Measurements from ENCODE around the gene CAMTA2. TPM values are rescaled to one million over a fixed set of nuclear protein-coding genes. Genes with fewer than 3 reads are reported as not detected.
"Not testable (repeated sequence)": the region's sequence is repeated elsewhere in the genome, so short reads cannot be mapped to it uniquely, and the experiment has no call there.

CAMTA2 gene
- total RNA-seq, 1 donor from 2014 or later: 43.1 TPM

GRCh38 chr17:4932756-4933155 is 54.7 kb downstream of the CAMTA2 start:
- H3K79me2 ChIP-seq (ENCODE audit: insufficient read depth, low read length): peaks cover 2% of the 10 kb centered on the region
- H3K4me3 ChIP-seq (ENCODE audit: insufficient read depth, low read depth, low read length): no peak overlapping the region
- no peaks in the 10 kb centered on the region for H3K36me3 ChIP-seq (ENCODE audit: insufficient read depth, low read length)
- no peaks in the 10 kb centered on the region for H3K27me3 ChIP-seq (ENCODE audit: insufficient read depth, low read length)
- Mint-ChIP-seq H3K36me3 (ENCODE audit: low read depth, unreplicated experiment) (peaks cover 24% of the 10 kb centered on the region), H3K9me3 (ENCODE audit: unreplicated experiment) (no peaks in the 10 kb centered on the region), H3K27me3 (ENCODE audit: low read depth, unreplicated experiment) (no peaks in the 10 kb centered on the region), H3K4me3 (ENCODE audit: unreplicated experiment) (no peak overlapping the region), H3K27ac (ENCODE audit: unreplicated experiment) (no peak overlapping the region), H3K4me1 (ENCODE audit: low read depth, unreplicated experiment) (peaks cover 12% of the 10 kb centered on the region)
- H4K20me1 ChIP-seq (ENCODE audit: insufficient read depth, low read length): no peaks in the 10 kb centered on the region
- H3K27ac ChIP-seq (ENCODE audit: low read depth, low read length): no peak overlapping the region
- DNase-seq (ENCODE audit: low read depth): no peak
- H3K4me1 ChIP-seq (ENCODE audit: insufficient read depth, low read length): peaks cover 7% of the 10 kb centered on the region
- H3K4me2 ChIP-seq (ENCODE audit: low read length): no peak overlapping the region
- H3K9ac ChIP-seq (ENCODE audit: low read length): no peak overlapping the region
- no peak for FAIRE-seq
- TF ChIP-seq, protein P1, sequence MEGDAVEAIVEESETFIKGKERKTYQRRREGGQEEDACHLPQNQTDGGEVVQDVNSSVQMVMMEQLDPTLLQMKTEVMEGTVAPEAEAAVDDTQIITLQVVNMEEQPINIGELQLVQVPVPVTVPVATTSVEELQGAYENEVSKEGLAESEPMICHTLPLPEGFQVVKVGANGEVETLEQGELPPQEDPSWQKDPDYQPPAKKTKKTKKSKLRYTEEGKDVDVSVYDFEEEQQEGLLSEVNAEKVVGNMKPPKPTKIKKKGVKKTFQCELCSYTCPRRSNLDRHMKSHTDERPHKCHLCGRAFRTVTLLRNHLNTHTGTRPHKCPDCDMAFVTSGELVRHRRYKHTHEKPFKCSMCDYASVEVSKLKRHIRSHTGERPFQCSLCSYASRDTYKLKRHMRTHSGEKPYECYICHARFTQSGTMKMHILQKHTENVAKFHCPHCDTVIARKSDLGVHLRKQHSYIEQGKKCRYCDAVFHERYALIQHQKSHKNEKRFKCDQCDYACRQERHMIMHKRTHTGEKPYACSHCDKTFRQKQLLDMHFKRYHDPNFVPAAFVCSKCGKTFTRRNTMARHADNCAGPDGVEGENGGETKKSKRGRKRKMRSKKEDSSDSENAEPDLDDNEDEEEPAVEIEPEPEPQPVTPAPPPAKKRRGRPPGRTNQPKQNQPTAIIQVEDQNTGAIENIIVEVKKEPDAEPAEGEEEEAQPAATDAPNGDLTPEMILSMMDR (IDR thresholded peaks at IDR 0.05; ENCODE audit: insufficient read depth, low read depth, low read length): no peak
- TF ChIP-seq EZH2 (IDR thresholded peaks at IDR 0.05; ENCODE audit: insufficient read depth, low read length): no peak
- no peak overlapping the region for H2AFZ ChIP-seq (ENCODE audit: low read depth, low read length)
- no peaks in the 10 kb centered on the region for H3K9me3 ChIP-seq (ENCODE audit: insufficient read depth, low read depth, low read length)

- FAIRE-seq (no peak), DNase-seq (ENCODE audit: low read depth) (no peak)
- no peaks in the 10 kb centered on the region for H3K27me3 Mint-ChIP-seq (ENCODE audit: low read depth, unreplicated experiment)
- Histone ChIP-seq H3K27me3 (ENCODE audit: insufficient read depth, low read length) (no peaks in the 10 kb centered on the region), H3K4me2 (ENCODE audit: low read length) (no peak within 1 kb of the TSS), H3K4me3 (ENCODE audit: insufficient read depth, low read depth, low read length) (no peak within 1 kb of the TSS), H3K36me3 (ENCODE audit: insufficient read depth, low read length) (no peaks in the 10 kb centered on the region), H3K9me3 (ENCODE audit: insufficient read depth, low read depth, low read length) (no peaks in the 10 kb centered on the region), H3K9ac (ENCODE audit: low read length) (no peak within 1 kb of the TSS), H3K27ac (ENCODE audit: low read depth, low read length) (no peak within 1 kb of the TSS), H3K4me1 (ENCODE audit: insufficient read depth, low read length) (peaks cover 7% of the 10 kb centered on the region), H3K79me2 (ENCODE audit: insufficient read depth, low read length) (no peaks in the 10 kb centered on the region), H2AFZ (ENCODE audit: low read depth, low read length) (no peak within 1 kb of the TSS), H4K20me1 (ENCODE audit: insufficient read depth, low read length) (no peaks in the 10 kb centered on the region)
- no peak within 1 kb of the TSS for H3K27ac Mint-ChIP-seq (ENCODE audit: unreplicated experiment)
- peaks cover 12% of the 10 kb centered on the region for H3K4me1 Mint-ChIP-seq (ENCODE audit: low read depth, unreplicated experiment)
- H3K9me3 Mint-ChIP-seq (ENCODE audit: unreplicated experiment): no peaks in the 10 kb centered on the region
- no peak within 1 kb of the TSS for H3K4me3 Mint-ChIP-seq (ENCODE audit: unreplicated experiment)
- peaks cover 24% of the 10 kb centered on the region for H3K36me3 Mint-ChIP-seq (ENCODE audit: low read depth, unreplicated experiment)
- no peak for TF ChIP-seq EZH2 (IDR thresholded peaks at IDR 0.05; ENCODE audit: insufficient read depth, low read length)
- TF ChIP-seq, protein P1 (IDR thresholded peaks at IDR 0.05; ENCODE audit: insufficient read depth, low read depth, low read length): no peak
Observed at GRCh38 chr17:4931963-4932362, 55.5 kb downstream of the CAMTA2 start, which contains the start of gene GP1BA. Gene GP1BA, plus strand, starts transcription at chr17:4932277. Its CDS starts 328 bp downstream, at chr17:4932605.

GRCh38 chr17:4928881-4929280 is 58.6 kb downstream of the CAMTA2 start:
- no peaks in the 10 kb centered on the region for H3K9me3 Mint-ChIP-seq (ENCODE audit: unreplicated experiment)
- no peaks in the 10 kb centered on the region for H3K79me2 ChIP-seq (ENCODE audit: insufficient read depth, low read length)
- no peaks in the 10 kb centered on the region for H4K20me1 ChIP-seq (ENCODE audit: insufficient read depth, low read length)
- H3K27me3 Mint-ChIP-seq (ENCODE audit: low read depth, unreplicated experiment): no peaks in the 10 kb centered on the region
- peaks cover 4% of the 10 kb centered on the region for H3K4me1 Mint-ChIP-seq (ENCODE audit: low read depth, unreplicated experiment)
- FAIRE-seq (no peak), DNase-seq (ENCODE audit: low read depth) (no peak)
- H3K9ac ChIP-seq (ENCODE audit: low read length): no peak overlapping the region
- H3K9me3 ChIP-seq (ENCODE audit: insufficient read depth, low read depth, low read length): no peaks in the 10 kb centered on the region
- peaks cover under 1% of the 10 kb centered on the region for H3K4me1 ChIP-seq (ENCODE audit: insufficient read depth, low read length)
- H2AFZ ChIP-seq (ENCODE audit: low read depth, low read length): no peak overlapping the region
- no peak overlapping the region for H3K4me3 ChIP-seq (ENCODE audit: insufficient read depth, low read depth, low read length)
- H3K27ac Mint-ChIP-seq (ENCODE audit: unreplicated experiment): no peak overlapping the region
- TF ChIP-seq EZH2 (IDR thresholded peaks at IDR 0.05; ENCODE audit: insufficient read depth, low read length): no peak
- TF ChIP-seq, protein P1 (IDR thresholded peaks at IDR 0.05; ENCODE audit: insufficient read depth, low read depth, low read length): no peak
- H3K27me3 ChIP-seq (ENCODE audit: insufficient read depth, low read length): no peaks in the 10 kb centered on the region
- no peak overlapping the region for H3K27ac ChIP-seq (ENCODE audit: low read depth, low read length)
- H3K36me3 Mint-ChIP-seq (ENCODE audit: low read depth, unreplicated experiment): peaks cover 23% of the 10 kb centered on the region
- no peaks in the 10 kb centered on the region for H3K36me3 ChIP-seq (ENCODE audit: insufficient read depth, low read length)
- H3K4me3 Mint-ChIP-seq (ENCODE audit: unreplicated experiment): no peak overlapping the region
- no peak overlapping the region for H3K4me2 ChIP-seq (ENCODE audit: low read length)

DNA sequence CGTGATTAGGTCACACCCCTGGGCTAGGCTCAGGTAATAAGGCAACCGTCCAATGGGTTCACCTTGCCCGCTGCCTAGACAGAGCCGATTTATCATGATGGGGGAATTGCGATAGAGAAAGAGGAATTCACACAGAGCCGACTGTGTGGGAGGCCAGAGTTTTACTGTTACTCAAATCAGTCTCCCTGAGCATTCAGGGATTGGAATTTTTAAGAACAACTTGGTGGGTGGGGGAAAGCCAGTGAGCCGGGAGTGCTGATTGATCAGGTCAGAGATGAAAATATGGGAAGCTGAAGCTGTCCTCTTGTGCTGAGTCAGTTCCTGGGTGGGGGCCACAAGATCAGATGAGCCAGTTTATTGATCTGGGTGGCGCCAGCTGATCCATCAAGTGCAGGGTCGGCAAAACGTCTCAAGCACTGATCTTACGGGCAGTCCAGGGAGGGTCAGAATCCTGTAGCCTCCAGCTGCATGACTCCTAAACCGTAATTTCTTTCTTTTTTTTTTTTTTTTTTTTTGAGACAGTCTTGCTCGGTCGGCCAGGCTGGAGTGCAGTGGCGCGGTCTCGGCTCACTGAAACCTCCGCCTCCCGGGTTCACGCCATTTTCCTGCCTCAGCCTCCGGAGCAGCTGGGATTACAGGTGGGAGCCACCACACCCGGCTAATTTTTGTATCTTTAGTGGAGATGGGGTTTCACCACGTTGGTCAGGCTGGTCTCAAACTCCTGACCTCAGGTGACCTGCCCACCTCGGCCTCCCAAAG is 60.7 kb downstream of the CAMTA2 start:
- not testable (repeated sequence) for H3K4me2 ChIP-seq (ENCODE audit: low read length); FAIRE-seq; H3K9ac ChIP-seq (ENCODE audit: low read length); H3K27ac ChIP-seq (ENCODE audit: low read depth, low read length); H2AFZ ChIP-seq (ENCODE audit: low read depth, low read length); H3K9me3 ChIP-seq (ENCODE audit: insufficient read depth, low read depth, low read length); H3K4me3 ChIP-seq (ENCODE audit: insufficient read depth, low read depth, low read length); H3K27me3 ChIP-seq (ENCODE audit: insufficient read depth, low read length); H4K20me1 ChIP-seq (ENCODE audit: insufficient read depth, low read length); H3K27me3 Mint-ChIP-seq (ENCODE audit: low read depth, unreplicated experiment); H3K9me3 Mint-ChIP-seq (ENCODE audit: unreplicated experiment); H3K4me3 Mint-ChIP-seq (ENCODE audit: unreplicated experiment); H3K4me1 ChIP-seq (ENCODE audit: insufficient read depth, low read length); H3K79me2 ChIP-seq (ENCODE audit: insufficient read depth, low read length); DNase-seq (ENCODE audit: low read depth); H3K36me3 ChIP-seq (ENCODE audit: insufficient read depth, low read length); H3K27ac Mint-ChIP-seq (ENCODE audit: unreplicated experiment); H3K4me1 Mint-ChIP-seq (ENCODE audit: low read depth, unreplicated experiment)
- peaks cover 13% of the 10 kb centered on the region for H3K36me3 Mint-ChIP-seq (ENCODE audit: low read depth, unreplicated experiment)
